ENCODE results near the gene THBS1.

THBS1 gene

DNA sequence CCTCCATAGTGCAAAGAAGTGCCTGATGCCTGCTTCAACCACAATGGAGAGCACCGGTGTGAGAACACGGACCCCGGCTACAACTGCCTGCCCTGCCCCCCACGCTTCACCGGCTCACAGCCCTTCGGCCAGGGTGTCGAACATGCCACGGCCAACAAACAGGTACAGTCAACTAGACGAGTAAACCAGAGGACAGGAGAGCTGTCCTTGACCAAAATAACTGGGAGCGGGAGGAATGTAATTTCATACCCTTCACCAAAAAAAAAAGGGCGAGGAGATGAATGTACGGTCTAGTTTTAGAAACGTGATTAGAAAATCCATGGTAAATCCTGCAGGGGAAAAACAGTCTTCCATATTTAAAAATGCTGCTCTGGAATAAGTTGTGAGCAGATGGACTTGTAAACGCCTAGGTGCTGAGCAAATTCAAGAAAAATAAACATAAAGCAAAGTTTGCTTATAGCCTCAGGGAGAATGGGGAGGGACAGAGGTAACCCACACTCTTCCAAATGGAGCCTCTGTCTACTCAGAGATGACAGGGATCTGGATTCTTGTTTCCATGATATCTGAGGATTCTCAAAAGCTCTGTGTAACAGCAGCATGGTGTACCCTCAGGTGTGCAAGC, 8.4 kb downstream of the THBS1 start:
- no peak for DNase-seq (ENCODE audit: low spot score)

DNA sequence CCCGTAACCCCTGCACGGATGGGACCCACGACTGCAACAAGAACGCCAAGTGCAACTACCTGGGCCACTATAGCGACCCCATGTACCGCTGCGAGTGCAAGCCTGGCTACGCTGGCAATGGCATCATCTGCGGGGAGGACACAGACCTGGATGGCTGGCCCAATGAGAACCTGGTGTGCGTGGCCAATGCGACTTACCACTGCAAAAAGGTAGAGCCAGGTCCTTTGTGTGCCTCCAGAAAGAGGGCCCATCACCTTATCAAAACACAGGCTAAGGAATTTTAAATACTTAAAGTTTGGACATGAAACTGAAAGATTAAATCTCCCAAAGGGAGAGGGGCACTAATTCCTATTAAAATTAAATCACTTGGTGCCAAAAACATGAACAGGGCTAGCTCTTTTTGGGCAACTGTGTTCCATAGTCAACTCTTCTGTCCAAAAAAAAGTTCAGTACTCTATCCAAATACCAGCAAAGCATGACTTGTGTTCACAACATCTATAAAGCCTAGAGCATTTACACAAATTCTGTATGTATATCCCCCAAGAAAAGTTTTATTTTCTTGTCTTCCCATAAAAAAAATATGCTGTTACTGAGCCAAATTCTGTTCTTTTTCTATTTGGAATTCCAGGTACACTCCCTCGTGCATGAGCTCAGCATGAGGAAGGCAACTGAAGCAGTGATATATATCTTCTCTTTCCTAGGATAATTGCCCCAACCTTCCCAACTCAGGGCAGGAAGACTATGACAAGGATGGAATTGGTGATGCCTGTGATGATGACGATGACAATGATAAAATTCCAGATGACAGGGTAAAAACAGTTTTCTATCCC, 9.2 kb downstream of the THBS1 start:
- no peak for DNase-seq (ENCODE audit: low spot score)

DNA sequence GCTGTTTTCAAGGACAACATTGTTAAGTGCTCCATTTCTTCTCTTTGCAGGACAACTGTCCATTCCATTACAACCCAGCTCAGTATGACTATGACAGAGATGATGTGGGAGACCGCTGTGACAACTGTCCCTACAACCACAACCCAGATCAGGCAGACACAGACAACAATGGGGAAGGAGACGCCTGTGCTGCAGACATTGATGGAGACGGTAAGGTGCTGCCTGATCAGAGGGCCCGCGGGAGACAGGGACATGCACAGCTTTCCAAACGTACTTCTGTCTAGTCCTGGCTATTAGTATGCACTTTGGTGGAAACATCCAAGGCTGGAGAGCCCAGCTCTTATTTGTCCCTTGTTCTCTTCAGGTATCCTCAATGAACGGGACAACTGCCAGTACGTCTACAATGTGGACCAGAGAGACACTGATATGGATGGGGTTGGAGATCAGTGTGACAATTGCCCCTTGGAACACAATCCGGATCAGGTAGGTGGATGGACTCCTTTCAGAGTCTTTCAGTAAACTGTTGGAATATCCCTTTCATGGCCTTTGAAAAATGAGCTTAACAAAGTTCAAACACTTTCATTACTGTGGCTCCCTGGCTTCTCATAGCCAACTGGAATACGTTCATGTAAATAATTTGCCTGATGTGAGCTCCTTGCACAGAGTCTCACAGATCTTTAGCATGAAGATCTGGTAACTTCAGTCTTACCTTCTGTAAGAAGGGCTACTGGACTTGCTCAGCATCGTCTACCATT, 10.4 kb downstream of the THBS1 start:
- no peak for DNase-seq (ENCODE audit: low spot score)

DNA sequence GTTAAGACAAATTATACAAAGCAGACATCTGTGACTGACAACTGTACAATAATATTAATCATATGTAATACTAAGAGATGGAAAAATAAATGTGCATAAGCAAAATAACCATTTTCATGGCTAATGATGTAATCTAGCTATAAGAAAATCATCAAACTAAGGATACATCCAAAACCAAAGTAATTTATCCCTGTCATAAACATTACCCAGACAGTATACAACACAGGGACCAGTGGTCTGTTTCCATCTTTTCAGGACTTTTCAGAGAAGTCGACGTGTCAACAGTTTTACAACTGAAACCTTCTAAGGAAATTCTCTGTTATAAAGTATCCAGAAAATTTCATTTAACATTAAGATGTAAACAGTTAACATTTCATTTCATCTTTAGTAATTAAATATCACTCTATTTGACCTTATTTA, 11.0 kb downstream of the THBS1 start:
- no peak for DNase-seq (ENCODE audit: low spot score)

DNA sequence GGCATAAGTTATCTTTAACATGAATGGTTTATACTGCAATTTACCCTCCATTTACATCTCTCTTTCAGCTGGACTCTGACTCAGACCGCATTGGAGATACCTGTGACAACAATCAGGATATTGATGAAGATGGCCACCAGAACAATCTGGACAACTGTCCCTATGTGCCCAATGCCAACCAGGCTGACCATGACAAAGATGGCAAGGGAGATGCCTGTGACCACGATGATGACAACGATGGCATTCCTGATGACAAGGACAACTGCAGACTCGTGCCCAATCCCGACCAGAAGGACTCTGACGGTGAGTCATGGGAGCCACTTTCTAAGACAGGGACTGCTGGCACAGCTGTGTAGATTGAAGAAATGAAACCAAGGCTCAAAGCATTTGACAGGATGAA, 11.6 kb downstream of the THBS1 start:
- DNase-seq (ENCODE audit: low spot score): no peak

DNA sequence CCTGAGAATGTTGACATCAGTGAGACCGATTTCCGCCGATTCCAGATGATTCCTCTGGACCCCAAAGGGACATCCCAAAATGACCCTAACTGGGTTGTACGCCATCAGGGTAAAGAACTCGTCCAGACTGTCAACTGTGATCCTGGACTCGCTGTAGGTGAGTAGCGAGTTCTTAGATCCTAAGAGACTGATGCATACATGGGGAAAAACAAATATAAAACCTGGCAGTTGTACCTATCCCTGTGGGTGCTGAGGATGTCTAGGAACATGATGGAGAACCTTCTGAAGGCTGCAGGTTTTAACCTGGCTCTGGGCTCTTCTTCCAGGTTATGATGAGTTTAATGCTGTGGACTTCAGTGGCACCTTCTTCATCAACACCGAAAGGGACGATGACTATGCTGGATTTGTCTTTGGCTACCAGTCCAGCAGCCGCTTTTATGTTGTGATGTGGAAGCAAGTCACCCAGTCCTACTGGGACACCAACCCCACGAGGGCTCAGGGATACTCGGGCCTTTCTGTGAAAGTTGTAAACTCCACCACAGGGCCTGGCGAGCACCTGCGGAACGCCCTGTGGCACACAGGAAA, 12.3 kb downstream of the THBS1 start:
- no peak for DNase-seq (ENCODE audit: low spot score)

DNA sequence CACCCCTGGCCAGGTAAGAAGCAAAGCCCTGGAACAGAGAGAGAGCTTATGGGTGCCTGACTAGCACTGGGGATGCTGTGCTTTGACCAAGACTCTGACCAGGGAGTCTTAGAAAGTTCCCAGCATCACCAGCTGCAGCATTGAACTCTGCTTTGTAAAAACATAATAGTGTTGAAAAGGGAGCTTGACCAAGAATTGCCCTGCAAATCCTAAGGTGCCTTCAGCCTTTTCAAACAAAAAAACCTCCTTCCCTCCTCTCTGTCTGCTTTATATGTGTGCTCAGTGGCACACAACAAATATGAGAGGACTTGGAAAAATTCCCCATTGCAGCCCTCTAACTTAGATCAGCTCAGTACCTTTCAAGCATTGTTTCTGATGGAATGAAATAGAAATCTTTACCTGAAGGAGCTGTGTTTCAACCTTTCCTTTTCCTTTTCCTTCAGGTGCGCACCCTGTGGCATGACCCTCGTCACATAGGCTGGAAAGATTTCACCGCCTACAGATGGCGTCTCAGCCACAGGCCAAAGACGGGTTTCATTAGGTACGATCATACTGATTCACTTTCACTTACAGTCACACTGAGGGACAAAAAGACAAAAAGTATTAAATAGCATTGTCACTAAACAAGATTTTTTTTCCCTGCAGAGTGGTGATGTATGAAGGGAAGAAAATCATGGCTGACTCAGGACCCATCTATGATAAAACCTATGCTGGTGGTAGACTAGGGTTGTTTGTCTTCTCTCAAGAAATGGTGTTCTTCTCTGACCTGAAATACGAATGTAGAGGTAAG, 13.0 kb downstream of the THBS1 start:
- no peak for DNase-seq (ENCODE audit: low spot score)

DNA sequence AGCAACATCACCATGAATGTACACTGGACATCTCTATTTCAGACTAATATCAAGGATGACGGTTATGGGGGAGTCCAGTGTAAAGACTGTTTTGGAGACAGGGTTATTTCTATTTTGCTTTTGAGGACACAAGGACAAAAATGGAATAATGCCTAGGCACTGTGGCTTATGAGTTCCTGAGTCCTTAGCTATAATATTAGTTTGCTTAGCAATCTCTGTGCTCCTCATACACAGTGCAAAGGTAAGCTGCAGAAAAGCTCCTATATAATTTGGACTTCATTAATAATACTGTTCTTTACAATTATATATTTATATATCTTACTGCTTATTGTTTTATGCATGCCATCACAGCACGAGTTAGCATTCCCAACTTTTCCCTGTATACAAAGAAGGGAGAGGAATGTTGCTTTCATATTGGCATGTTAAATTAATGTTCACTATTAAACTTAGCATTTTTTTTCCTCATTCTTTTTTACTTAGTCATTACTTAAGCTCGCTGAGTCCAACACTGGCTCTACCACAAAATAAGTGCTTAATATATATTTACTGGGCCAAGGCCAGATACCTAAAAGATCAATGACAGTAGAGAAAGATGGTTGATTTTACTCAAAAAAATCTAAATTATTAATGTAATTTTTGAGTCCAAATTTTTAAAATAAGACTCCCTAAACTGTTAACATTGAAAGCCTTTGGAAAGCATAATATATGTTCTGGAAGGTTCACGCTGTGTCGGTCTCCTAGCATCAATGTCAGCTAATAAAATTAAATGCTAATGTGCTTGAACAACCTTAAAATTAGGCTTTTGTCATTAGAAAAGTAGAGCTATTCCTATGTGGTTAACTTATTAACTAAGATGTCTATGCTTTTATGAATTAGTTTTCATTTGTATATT, 13.8 kb downstream of the THBS1 start:
- DNase-seq (ENCODE audit: low spot score): no peak

DNA sequence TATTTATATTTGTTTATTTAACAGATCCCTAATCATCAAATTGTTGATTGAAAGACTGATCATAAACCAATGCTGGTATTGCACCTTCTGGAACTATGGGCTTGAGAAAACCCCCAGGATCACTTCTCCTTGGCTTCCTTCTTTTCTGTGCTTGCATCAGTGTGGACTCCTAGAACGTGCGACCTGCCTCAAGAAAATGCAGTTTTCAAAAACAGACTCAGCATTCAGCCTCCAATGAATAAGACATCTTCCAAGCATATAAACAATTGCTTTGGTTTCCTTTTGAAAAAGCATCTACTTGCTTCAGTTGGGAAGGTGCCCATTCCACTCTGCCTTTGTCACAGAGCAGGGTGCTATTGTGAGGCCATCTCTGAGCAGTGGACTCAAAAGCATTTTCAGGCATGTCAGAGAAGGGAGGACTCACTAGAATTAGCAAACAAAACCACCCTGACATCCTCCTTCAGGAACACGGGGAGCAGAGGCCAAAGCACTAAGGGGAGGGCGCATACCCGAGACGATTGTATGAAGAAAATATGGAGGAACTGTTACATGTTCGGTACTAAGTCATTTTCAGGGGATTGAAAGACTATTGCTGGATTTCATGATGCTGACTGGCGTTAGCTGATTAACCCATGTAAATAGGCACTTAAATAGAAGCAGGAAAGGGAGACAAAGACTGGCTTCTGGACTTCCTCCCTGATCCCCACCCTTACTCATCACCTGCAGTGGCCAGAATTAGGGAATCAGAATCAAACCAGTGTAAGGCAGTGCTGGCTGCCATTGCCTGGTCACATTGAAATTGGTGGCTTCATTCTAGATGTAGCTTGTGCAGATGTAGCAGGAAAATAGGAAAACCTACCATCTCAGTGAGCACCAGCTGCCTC, 14.7 kb downstream of the THBS1 start:
- DNase-seq (ENCODE audit: low spot score): no peak

DNA sequence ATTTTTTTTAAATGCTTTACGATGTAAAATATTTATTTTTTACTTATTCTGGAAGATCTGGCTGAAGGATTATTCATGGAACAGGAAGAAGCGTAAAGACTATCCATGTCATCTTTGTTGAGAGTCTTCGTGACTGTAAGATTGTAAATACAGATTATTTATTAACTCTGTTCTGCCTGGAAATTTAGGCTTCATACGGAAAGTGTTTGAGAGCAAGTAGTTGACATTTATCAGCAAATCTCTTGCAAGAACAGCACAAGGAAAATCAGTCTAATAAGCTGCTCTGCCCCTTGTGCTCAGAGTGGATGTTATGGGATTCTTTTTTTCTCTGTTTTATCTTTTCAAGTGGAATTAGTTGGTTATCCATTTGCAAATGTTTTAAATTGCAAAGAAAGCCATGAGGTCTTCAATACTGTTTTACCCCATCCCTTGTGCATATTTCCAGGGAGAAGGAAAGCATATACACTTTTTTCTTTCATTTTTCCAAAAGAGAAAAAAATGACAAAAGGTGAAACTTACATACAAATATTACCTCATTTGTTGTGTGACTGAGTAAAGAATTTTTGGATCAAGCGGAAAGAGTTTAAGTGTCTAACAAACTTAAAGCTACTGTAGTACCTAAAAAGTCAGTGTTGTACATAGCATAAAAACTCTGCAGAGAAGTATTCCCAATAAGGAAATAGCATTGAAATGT, 15.6 kb downstream of the THBS1 start:
- DNase-seq (ENCODE audit: low spot score): no peak

DNA sequence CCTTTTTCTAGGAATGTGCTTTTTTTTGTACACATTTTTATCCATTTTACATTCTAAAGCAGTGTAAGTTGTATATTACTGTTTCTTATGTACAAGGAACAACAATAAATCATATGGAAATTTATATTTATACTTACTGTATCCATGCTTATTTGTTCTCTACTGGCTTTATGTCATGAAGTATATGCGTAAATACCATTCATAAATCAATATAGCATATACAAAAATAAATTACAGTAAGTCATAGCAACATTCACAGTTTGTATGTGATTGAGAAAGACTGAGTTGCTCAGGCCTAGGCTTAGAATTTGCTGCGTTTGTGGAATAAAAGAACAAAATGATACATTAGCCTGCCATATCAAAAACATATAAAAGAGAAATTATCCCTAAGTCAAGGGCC, 16.5 kb downstream of the THBS1 start:
- DNase-seq (ENCODE audit: low spot score): no peak

DNA sequence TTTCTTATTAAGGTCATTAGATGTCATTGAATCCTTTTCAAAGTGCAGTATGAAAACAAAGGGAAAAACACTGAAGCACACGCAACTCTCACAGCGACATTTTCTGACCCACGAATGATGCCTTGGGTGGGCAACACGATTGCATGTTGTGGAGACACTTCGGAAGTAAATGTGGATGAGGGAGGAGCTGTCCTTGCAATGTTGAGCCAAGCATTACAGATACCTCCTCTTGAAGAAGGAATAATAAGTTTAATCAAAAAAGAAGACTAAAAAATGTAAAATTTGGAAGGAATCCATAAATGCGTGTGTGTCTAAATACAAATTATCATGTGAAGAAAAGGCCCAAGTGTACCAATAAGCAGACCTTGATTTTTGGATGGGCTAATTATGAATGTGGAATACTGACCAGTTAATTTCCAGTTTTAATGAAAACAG, 16.9 kb downstream of the THBS1 start:
- DNase-seq (ENCODE audit: low spot score): no peak

DNA sequence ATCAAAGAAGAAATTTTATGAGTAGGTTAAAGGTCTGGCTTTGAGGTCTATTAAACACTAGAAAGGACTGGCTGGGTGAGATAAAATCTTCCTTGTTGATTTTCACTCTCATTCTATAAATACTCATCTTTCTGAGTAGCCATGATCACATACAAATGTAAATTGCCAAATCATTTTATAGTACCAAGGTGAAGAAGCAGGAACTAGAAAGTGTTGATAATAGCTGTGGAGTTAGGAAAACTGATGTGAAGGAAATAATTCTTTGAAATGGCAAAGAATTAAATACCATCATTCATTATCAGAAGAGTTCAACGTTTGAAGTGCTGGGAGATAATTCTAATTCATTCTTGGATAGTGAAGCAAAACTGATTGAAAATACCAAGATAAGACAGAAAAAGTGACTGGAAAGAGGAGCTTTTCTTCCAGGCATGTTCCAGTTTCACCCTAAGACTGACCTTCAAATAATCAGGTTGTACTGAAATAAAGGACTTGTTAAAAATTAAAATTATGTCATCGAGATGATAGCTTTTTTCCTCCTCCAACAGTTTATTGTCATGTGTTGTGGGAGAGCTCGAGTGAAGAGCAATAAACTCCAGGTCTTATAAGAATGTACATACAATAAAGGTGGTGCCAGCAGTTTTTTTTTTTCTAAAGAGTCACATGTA, 17.4 kb downstream of the THBS1 start:
- no peak for DNase-seq (ENCODE audit: low spot score)

DNA sequence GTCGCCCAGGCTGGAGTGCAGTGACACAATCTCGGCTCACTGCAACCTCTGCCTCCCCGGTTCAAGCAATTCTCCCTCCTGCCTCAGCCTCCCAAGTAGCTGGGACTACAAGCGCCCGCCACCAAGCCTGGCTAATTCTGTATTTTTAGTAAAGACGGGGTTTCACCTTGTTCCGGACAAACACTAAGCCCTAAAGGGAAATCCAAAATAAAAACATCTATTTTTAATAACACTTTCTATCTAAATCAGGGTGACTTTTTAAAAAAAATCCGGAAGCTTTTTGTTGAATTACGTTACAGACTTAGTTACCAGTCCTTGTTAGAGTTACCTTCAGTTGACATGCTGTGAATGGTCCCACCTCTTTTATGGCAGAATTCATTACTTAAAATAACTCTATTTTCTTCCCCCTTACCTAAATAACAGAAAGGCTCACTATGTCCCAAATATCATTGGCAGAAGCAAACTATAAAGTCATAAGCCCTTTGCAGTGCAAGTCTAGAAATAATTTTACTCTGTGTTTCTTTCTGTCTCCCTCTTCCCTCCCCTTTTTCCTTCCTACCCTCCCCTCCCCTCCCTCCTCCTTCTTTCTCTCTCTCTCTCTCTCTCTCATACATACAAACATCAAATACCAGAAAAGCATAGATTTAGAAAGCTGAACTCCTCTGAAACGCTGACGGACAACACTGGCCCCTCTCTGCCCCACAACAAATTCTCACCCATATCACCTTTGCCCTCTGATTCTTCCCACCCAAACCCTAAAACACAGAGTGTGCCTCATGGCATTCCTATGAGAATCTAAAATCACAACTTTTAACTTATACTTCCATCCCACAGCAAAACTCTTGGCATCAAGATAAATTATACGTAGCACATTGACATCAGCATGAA, 18.3 kb downstream of the THBS1 start:
- no peak for DNase-seq (ENCODE audit: low spot score)

DNA sequence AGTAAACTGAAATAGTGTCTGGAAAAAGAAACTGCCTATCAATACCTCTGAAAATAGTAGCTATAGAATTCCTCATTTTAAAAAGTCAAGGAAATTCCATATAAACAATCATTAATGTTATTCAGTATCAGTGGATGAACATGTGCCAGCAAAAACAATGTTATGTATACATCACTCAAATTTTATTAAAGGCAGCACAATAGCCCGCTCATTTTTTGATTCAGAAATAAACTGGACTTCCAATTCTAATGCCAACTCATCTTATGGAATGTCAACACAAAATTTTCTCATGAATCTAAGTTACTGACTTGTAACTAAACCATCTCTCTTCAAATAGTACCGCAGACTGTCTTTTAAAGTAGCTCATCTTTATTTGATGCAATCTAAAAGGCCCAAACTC, 19.0 kb downstream of the THBS1 start:
- no peak for DNase-seq (ENCODE audit: low spot score)

DNA sequence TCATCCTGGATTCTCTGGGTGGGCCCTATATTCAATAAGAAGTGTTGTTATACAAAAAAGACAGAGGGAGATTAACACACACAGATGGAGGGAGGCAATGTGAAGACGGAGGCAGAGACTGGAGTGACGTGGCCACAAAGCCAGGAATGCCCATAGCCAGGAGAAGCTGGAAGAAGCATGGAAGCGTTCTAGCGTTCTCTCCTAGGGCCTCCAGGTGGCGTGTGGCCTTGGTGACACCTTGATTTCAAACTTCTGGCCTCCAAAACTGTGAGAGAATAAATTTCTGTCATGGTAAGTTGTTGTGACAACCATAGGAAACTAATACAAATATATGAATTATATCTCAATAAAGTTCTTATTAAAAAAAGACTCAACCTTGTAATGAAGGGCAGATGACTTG, 21.3 kb downstream of the THBS1 start:
- DNase-seq (ENCODE audit: low spot score): no peak

DNA sequence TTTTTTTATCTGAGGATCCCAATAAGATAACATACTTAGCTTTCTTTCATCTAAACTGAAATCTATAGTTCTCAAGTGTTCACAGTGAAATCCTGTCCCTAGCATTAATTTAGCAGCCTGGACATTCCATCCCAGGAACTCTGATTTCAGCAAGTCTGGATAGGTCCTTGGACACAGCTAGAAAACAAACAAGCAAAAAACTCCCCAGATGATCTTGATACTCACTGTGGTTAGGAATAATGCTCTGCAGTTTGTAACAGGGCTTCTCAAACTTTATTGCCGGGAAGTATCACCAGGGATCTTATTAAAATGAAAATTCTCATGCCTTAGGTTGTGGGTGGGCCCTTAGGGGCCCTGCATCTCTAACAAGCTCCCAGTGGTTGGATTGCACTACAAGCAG, 24.3 kb downstream of the THBS1 start:
- no peak for DNase-seq (ENCODE audit: low spot score)

All from COLO829 (cell line).